Body of pancreas (tissue), 4 donors: ENCODE results near the gene RCAN3. TPM values are rescaled to one million over a fixed set of nuclear protein-coding genes. Genes with fewer than 3 reads are reported as not detected.

Source experiments
- ATAC-seq: fragments of 150-250 bp; one replicate; pipeline ENCODE4 v1.9.1; 2016
- DNase-seq, 4 donors: peaks; one replicate each; pipeline ENCODE4 v3.0.0-alpha.2; 2019
- H3K27ac ChIP-seq, 4 donors: fragments of 200-600 bp; sonication (generic); 1 replicate in 3 of 4; 2 replicates in 1 of 4; pipeline versions ENCODE4 v1.5.1 to v1.6.1; 2016 to 2019; ENCODE audit warnings: mild to moderate bottlenecking in 1 of 4, mixed read lengths in 1 of 4, moderate library complexity in 1 of 4
- H3K27me3 ChIP-seq, 2 donors: fragments of 200-600 bp; sonication (generic); one replicate each; pipeline ENCODE4 v1.6.0; 2016; ENCODE audit warnings: mild to moderate bottlenecking in 1 of 2
- H3K36me3 ChIP-seq, 2 donors: fragments of 200-600 bp; sonication (generic); replicated peaks in 1 of 2; 2 replicates each; pipeline ENCODE4 v1.5.1; 2016; ENCODE audit warnings: low read depth in 2 of 2; ENCODE audit not compliant: insufficient read depth in 1 of 2
- H3K4me1 ChIP-seq: fragments of 200-600 bp; sonication (generic); one replicate; pipeline ENCODE4 v1.6.0; 2016
- H3K4me3 ChIP-seq, 2 donors: fragments of 200-600 bp; sonication (generic); 1 replicate in 1 of 2; 2 replicates in 1 of 2; pipeline ENCODE4 v1.5.1; 2016 to 2019
- H3K9me3 ChIP-seq, 3 donors: fragments of 200-600 bp; sonication (generic); 1 replicate in 2 of 3; 2 replicates in 1 of 3; pipeline ENCODE4 v1.5.1; 2016
- CTCF ChIP-seq, 7 experiments: fragments of 450-650 bp in 4 of 7; fragments of 200-600 bp in 3 of 7; sonication (generic) in 3 of 7; IDR thresholded peaks; one replicate each; pipeline ENCODE4 v1.5.1; 2016 to 2019; ENCODE audit warnings: antibody characterized with exemption in 7 of 7
- POLR2A ChIP-seq, 3 donors: fragments of 450-650 bp; IDR thresholded peaks; one replicate each; pipeline ENCODE4 v1.6.1; 2016; ENCODE audit warnings: antibody characterized with exemption in 3 of 3, mild to moderate bottlenecking in 2 of 3
- WGBS, 2 donors: methylation state at CpG; one replicate each; pipeline ENCODE4 v1.1.5; 2017; 5-methylcytosine and 5-hydroxymethylcytosine counted together
- intact Hi-C: fragments of 100-400 bp; cut with DNase I; formaldehyde crosslinking; loops from one replicate; pipeline ENCODE4 v1.15.1; 2023
- total RNA-seq, 2 donors: library from RNA; depleted of rRNA; stranded (reverse); fragments of >200 nt; gene quantifications; one replicate each; pipeline ENCODE4 v1.1.0, GENCODE V29; 2016

The RCAN3 gene
- total RNA-seq, 2 donors from 2014 or later: 14.0 to 32.3 TPM

DNA sequence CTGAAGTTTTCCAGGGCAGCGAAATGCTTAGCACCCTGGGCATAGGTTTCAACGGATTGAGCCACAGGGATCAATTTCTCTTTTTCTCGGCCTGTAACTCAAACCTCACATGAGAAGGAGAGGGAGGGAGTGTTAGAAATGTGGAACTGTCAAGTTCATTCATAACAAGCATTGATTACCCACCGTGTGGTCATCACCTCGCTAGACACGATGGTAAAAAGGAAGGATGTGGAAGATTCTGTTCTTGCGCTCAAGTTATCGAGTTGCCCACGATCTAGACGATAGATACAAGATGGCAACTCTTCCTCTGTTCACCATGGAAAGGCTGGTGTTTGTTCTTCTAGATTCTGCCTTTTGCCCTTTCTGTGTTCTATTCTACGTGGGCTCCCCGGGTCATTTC is 4.0 kb upstream of the RCAN3 start:
- WGBS, 2 donors: 84 to 88% methylated on average over 12 of the region's 12 CpGs
- Histone ChIP-seq H3K36me3 (no peaks in the 10 kb centered on the region), H3K27ac (no peak overlapping the region), H3K4me1 (peaks cover 7% of the 10 kb centered on the region), H3K9me3 (no peaks in the 10 kb centered on the region), H3K27me3 (no peaks in the 10 kb centered on the region), H3K4me3 (no peak overlapping the region)
- TF ChIP-seq POLR2A (IDR thresholded peaks at IDR 0.05) (no peak), CTCF (IDR thresholded peaks at IDR 0.05) (no peak)
- DNase-seq (no peak), ATAC-seq (no peak)
- intact Hi-C loops: no loop called here

DNA sequence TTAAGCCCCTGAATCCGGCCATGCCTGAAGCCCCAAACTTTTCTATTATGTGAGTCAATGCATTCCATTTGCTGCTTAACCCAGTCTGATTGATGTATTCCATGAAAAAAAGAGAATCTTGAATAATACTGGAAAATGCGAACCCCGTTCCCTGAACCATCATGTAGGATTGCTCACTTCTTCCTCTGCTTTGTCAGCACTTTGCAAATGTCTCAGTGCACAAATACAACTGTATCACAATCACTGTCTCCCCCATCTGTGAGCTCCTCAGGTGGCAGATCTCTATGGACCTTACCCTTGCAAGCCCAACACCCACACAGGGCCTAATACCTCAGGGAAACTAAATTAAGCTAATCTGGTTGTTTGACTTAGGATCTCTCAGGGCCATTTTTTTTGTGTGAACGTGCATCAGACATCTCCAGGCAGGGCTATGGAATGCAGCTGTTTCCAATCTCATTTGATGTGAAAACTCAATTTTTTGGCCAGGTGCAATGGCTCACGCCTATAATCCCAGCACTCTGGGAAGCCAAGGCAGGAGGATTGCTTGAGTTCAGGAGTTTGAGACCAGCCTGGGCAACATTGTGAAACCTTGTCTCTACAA is 2.1 kb upstream of the RCAN3 start:
- Histone ChIP-seq H3K4me1 (peaks cover 21% of the 10 kb centered on the region), H3K9me3 (no peaks in the 10 kb centered on the region), H3K4me3 (no peak overlapping the region), H3K36me3 (no peaks in the 10 kb centered on the region), H3K27ac (no peak overlapping the region), H3K27me3 (no peaks in the 10 kb centered on the region)
- ATAC-seq (no peak), DNase-seq (no peak)
- intact Hi-C loops: no loop called here
- TF ChIP-seq POLR2A (IDR thresholded peaks at IDR 0.05): no peak
- TF ChIP-seq CTCF (IDR thresholded peaks at IDR 0.05): no peak
- WGBS, 2 donors: 71 to 83% methylated on average over 5 of the region's 5 CpGs

DNA sequence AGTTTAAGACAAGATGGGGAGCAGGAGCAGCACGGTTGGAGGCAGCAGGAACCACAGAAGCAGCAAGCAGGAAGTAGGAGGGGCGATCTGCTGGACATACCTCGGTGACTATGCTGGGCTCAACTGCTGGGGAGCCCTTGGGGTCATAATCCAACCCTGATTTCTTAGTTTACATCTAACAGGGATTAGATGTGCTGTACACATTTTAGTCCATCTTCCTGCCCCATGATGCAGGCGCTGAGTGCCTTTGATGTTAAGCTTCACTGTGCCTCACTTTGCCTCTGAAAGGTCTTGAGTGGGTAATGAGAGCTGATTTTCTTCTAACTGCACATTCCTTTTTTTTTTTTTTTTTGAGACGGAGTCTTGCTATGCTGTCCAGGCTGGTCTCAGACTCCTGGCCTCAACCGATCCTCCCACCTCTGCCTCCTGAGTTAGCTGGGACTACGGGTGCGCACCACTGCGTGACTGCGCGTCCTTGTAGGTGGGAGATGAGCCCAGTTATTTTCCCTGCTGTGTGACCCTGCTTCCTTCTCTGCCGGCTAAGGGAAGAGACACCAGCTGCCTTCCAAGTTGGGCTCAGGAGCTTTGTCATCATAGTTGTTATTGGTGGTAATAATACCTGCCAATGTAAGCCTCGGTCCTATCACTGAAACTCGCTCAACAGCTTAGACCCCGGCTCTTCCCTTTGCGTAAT is 1.1 kb upstream of the RCAN3 start:
- no peak for TF ChIP-seq CTCF (IDR thresholded peaks at IDR 0.05)
- no peak for TF ChIP-seq POLR2A (IDR thresholded peaks at IDR 0.05)
- DNase-seq (peak in 2 of 4 donors; percentile 18 to 43), ATAC-seq (peak; percentile 7)
- intact Hi-C loops: no loop called here
- Histone ChIP-seq H3K27ac (peak overlapping the region; percentile 91 to 95 (median 94)), H3K36me3 (no peaks in the 10 kb centered on the region), H3K4me1 (peaks cover 28% of the 10 kb centered on the region), H3K9me3 (no peaks in the 10 kb centered on the region), H3K27me3 (no peaks in the 10 kb centered on the region), H3K4me3 (peak overlapping the region in 1 of 2 donors; percentile 31)
- WGBS, 2 donors: 53 to 54% methylated on average over 16 of the region's 16 CpGs

DNA sequence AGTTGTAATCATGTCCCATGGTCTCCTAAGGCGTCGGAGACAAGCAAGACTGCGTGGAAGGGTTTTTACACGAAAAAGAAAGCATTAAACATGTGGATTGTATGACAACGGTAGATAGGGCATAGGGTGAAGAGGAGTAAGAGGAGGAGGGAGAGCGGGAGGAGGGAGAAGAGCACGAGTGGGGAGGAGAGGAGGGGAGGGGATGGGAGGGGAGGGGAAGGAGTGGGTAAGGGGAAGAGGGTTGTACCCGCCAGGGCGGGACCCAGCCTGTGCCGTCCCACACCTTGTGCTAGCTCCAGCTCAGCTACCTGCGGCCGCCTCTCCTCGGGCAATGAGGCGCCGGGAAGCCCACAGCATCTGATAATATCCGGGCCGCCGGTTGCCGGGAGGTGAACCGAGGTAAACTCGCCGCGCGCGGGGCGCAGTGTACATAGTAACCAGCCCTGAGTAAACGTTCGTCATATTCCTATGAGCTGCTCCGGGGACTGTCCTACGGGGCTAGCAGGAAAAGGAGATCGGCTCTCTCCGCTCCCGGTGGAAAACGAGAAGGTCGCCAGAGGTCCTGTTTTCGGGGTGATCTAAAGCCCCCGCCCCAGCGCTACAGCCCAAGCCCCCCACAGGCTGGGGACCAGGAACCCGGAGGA is 449 bp upstream of the RCAN3 start:
- Histone ChIP-seq H3K4me3 (peak overlapping the region; percentile 31 to 65), H3K27me3 (no peaks in the 10 kb centered on the region), H3K9me3 (no peaks in the 10 kb centered on the region), H3K36me3 (no peaks in the 10 kb centered on the region), H3K4me1 (peaks cover 35% of the 10 kb centered on the region), H3K27ac (peak overlapping the region; percentile 91 to 95 (median 94))
- TF ChIP-seq CTCF (IDR thresholded peaks at IDR 0.05) (no peak), POLR2A (IDR thresholded peaks at IDR 0.05) (peak in 2 of 3 donors; percentile 91 to 94)
- peak; percentile 86 to 91 (median 90) for DNase-seq
- ATAC-seq: peak; percentile 82
- intact Hi-C loops: no loop called here
- WGBS, 2 donors: 0 to 2% methylated on average over 28 to 35 of the region's 39 CpGs
